ENCODE data around the gene UNC50.
"Not testable (repeated sequence)": the region's sequence is repeated elsewhere in the genome, so short reads cannot be mapped to it uniquely, and the experiment has no call there.

Gene UNC50

DNA sequence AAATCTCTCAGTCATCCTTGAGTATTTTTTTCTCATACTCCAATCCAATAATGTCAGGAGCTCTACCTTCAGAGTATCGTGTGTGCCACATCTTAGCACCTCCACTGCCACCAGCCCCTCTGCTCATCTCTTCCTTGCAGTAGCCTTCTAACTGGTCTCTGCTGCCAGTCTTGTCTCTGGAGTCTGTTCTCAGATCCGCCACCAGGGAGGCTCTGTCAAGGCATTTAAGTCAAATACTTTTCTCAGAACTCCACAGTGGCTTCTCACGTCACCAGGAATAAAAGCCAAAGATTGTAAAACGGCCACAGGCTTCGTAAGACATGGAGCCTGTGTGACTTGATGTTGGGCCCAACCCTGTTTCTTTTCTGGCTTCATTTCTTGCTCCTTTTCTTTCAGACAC, 7.1 kb downstream of the UNC50 start:
- DNase-seq = no peak

DNA sequence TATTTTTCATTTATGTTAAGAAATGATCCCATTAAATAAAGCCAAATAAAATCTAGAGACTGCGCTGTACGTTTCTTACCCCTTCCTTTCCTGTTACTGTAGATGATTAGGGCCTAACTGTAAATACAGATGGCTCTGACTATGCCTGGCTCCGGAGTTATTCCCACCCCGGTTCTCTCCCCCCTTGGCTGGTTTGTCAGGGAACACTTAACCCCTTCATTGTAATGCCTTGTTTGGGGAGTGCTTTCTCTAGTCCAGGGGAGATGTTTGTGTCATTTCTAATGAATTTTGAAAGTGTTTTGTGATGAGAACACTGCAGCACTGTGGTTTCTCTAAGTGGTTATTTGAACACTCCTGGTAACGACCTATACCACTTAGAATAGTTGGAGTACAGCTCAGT, 8.8 kb downstream of the UNC50 start:
- no peak for DNase-seq

DNA sequence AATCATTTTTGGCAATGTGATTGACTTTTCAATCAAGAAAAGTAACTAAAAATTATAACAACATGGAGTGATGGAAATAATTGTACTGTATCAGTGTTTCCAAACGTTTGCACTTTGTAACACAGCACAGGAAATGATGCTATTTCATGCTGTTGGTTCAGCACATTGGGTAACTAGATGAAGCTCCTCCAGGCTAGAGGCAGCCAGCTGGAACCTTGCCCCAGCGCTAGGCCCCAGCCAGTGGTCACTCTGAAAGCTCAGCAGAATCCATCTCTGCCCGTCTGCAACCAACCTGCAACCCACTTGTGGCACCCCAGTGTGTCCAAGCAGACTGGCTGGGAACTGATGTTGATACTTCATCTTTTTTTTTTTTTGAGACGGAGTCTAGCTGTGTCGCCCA, 15.3 kb downstream of the UNC50 start:
- no peak for DNase-seq

DNA sequence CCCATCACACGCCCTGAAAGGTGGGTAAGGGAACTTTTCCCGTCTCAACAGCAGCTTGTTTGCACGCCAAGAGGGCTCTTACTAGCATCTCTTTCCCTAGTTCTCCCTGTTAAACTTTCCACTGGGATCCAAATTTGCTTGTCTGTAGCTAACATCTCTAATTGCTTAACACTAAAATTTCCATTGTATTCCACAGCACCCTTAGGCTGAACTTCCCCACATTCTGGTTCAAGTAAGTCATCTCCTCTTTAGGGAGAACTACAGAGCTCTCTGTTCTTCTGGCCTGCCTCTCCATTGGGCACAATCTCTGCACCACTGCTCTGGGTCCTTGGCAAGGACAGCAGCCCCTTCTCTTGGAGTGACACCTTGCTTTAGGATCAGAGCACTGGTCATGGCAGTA, 24.0 kb downstream of the UNC50 start:
- DNase-seq = no peak

DNA sequence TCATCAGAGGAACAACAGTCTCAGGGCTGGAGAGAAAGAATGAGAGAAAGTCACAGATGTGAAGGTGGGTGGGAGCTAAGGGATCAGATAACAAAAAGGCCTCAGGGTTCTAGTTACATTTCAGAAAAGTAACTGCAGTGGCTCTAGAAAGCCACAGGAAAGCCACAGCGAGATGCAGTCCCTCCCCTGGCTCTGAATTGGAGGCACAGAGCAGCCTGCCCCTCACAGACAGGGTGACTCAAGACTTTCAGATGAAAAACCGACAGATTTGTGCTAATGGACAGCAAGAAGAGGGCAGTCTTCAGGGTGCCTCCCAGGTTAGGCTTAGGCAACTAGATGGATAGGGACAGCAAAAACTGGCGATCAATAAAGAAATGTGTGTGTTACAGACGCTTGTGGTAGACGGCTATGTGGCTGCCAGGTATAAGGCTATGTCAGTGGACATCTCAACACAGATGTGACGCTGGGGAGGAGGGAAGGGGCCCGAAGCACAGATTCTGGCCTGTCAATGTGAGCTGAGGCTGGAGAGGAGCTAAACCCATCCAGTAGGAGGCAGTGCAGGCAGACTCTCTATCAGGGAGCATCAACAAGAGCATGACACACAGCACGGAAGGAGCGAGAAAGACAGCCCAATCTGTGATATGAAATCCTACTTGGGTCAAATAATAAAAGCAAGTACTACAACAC, 26.2 kb downstream of the UNC50 start:
- peak in 1 of 2 experiments; percentile 13 for DNase-seq

- DNase-seq = no peak
These were observed 29.2 kb downstream of the UNC50 start for GRCh38 chr2:98637401-98638147.

GRCh38 chr2:98643496-98644100, 35.2 kb downstream of the UNC50 start:
- DNase-seq = no peak

GRCh38 chr2:98647636-98648035, 39.2 kb downstream of the UNC50 start:
- no peak for DNase-seq

GRCh38 chr2:98648451-98648850, 40.1 kb downstream of the UNC50 start:
- no peak for DNase-seq

GRCh38 chr2:98649135-98649991, 41.0 kb downstream of the UNC50 start:
- DNase-seq = peak; percentile 39 to 81

DNA sequence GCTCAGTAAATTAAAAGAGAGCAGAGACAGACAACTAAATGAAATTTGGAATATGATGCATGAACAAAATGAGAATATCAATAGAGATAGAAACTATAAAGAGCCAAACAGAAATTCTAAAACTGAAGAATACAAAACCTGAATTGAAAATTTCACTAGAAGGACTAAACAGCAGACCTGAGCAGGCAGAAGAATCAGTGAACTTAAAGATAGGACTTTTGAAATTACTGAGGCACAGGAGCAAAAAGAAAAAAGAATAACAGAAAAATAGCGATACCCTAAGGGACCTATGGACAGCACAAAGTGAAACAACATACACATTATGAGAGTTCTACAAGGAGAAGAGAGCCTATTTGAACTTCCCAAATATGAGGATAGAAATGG, 41.6 kb downstream of the UNC50 start:
- DNase-seq = no peak

DNA sequence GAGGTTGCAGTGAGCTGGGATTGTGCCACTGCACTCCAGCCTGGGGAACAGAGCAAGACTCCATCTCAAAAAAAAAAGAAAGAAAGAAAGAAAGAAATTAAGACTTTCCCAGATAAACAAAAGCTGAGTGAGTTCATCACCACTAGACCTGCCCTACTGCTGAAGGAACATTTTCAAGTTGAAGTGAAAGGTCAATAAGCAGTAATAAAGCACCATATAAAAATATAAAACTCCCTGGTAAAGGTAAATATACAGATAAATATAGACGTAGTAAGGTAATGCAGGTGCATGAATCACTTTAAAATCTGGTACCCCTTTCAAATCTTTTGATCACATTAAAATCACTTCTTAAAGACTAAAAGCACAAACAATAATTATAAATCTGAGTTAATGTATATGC, 42.6 kb downstream of the UNC50 start:
- no peak for DNase-seq

- no peak for DNase-seq
These were observed 46.5 kb downstream of the UNC50 start for GRCh38 chr2:98654699-98655495.

DNA sequence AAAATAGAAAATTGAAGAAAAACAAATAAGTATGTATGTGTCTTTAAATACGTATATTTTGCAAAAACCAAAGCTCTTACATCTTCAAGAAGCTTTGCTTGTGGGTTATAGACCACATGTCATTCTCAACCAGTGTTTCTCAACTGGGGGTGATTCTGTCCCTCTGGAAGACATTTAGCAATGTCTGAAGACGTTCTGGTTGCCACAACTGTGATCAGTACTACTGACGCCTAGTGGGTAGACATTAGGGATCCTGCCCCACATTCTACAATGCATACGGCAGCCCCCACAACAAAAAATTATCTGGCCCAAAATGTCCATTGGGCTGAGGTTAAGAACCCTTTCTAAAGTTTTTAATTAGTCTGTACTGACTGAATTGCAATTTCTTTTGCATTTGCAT, 48.4 kb downstream of the UNC50 start:
- no peak for DNase-seq

- DNase-seq = no peak
These were observed 50.6 kb downstream of the UNC50 start for GRCh38 chr2:98658816-98659490.

- DNase-seq = not testable (repeated sequence)
These were observed 51.1 kb downstream of the UNC50 start for GRCh38 chr2:98659491-98659840.

DNA sequence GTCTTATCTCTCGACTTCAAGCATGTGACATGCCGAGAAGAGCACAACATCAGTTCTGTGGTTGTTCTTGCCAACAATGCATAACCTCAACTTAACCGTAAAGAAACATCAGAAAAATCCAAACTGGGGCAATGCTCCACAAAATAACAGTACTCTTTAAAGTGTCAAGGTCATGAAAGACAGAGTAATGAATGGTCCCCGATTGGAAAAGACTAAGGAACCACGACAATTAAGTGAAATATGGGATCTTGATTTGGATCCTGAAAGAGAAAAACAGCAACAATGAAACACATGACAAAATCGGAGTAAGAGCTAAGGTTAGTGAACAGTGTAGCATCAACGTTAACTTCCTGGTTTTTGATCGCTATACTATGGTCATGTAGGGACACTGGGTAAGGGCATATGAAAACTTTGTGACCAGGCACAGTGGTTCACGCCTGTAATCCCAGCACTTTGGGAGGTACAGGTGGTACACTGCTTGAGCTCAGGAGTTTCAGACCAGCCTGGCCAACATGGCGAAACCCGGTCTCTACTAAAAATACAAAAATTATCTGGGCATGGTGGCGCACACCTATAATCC, 55.2 kb downstream of the UNC50 start:
- DNase-seq = no peak

DNA sequence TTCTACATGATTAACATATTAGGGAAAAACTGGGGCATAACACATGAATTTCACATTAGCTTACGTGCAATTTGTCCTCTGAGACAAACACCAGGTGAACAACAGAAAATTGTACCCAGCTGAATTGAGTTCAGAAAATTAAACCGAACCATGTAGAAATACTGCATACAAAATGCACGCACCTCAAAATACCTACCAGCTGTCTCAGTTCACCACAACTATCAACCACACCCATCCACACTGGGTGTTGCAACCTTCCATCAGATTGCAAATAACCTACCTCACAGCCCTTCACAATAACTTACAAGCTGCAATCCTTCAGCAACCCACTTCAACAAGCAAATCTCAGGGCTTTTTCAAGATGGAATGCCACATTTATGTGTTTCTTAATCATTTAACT, 55.9 kb downstream of the UNC50 start:
- no peak for DNase-seq

DNA sequence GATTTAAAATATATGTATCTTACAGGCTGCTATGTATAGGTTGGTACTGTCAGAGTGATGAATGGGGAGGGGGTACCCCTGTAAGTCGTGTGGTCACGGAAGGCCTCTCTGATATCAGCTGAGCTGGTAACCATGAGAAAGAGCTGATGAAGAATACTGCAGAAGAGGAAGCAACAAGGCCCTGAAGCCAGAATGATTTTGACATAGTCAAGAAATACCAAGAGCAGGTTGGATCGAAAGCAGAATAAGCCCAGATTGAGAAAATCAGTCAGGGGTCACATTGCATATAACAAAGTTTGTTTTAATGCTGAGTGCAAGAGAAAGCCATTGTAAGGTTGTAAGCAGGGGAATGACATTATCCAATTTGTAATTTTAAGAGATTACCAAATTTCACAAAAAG, 57.3 kb downstream of the UNC50 start:
- DNase-seq = no peak

All from NCI-H526 (cell line).